AG09319 (cell line): ENCODE results near the gene SRGN.

Source experiments
- DNase-seq: peaks from one replicate; pipeline ENCODE4 v3.0.0-alpha.2; 2010; ENCODE audit warnings: low read depth; ENCODE audit errors: extremely low read depth
- CTCF ChIP-seq: IDR thresholded peaks from 2 replicates; pipeline ENCODE4 v1.5.1; 2011; ENCODE audit warnings: low read depth, mild to moderate bottlenecking, inconsistent platforms, low read length, moderate library complexity

Gene SRGN

GRCh38 chr10:69080226-69080625 lies 7.7 kb upstream of the SRGN start:
- DNase-seq = no peak
- no peak for TF ChIP-seq CTCF

- DNase-seq = no peak
- no peak for TF ChIP-seq CTCF
Measured at GRCh38 chr10:69086001-69086509, 1.8 kb upstream of the SRGN start.

- no peak for TF ChIP-seq CTCF
Measured at GRCh38 chr10:69088471-69088769, 517 bp downstream of the SRGN start.

GRCh38 chr10:69088801-69089501 lies 1.0 kb downstream of the SRGN start:
- TF ChIP-seq CTCF = no peak
- no peak for DNase-seq

More at GRCh38 chr10:69088471-69088769, 517 bp downstream of the SRGN start:
- DNase-seq = no peak

GRCh38 chr10:69089638-69090599 lies 2.0 kb downstream of the SRGN start:
- no peak for DNase-seq
- no peak for TF ChIP-seq CTCF

- no peak for TF ChIP-seq CTCF
- no peak for DNase-seq
Measured at GRCh38 chr10:69090685-69091084, 2.8 kb downstream of the SRGN start.

GRCh38 chr10:69091143-69091651 lies 3.3 kb downstream of the SRGN start:
- no peak for TF ChIP-seq CTCF
- no peak for DNase-seq
